NCI-H2227 (cell line): ENCODE results near the gene C2CD4A.
A peak's percentile ranks its signal among the peaks of the same experiment; 100 is the strongest.
"Not testable (repeated sequence)": the region's sequence is repeated elsewhere in the genome, so short reads cannot be mapped to it uniquely, and the experiment has no call there.

Experiments
- DNase-seq: peaks from one replicate; lab custom pipeline; 2025; ENCODE audit not compliant: unreplicated experiment; lab: John Stamatoyannopoulos, UW

C2CD4A gene

GRCh38 chr15:62066663-62067447, at the start of gene C2CD4A:
TSS of gene C2CD4A (plus strand) at chr15:62066977. CDS start at chr15:62067614, 637 bp downstream.
- peak; percentile 78 for DNase-seq

GRCh38 chr15:62020576-62021160, 46.1 kb upstream of the C2CD4A start:
- DNase-seq = no peak

- DNase-seq = no peak
Measured at GRCh38 chr15:62021991-62022600, 44.7 kb upstream of the C2CD4A start.

GRCh38 chr15:62026487-62027262, 40.1 kb upstream of the C2CD4A start:
- no peak for DNase-seq

- DNase-seq = no peak
Measured at GRCh38 chr15:62027263-62027565, 39.6 kb upstream of the C2CD4A start.

GRCh38 chr15:62027916-62028315, 38.9 kb upstream of the C2CD4A start:
- DNase-seq = no peak

- DNase-seq = no peak
Measured at GRCh38 chr15:62035256-62035924, 31.4 kb upstream of the C2CD4A start.

- no peak for DNase-seq
Measured at GRCh38 chr15:62046078-62046743, 20.6 kb upstream of the C2CD4A start.

GRCh38 chr15:62047282-62047827, 19.4 kb upstream of the C2CD4A start:
- no peak for DNase-seq

- DNase-seq = not testable (repeated sequence)
Measured at GRCh38 chr15:62048254-62048653, 18.5 kb upstream of the C2CD4A start.

GRCh38 chr15:62050115-62050514, 16.7 kb upstream of the C2CD4A start:
- DNase-seq = no peak

GRCh38 chr15:62051166-62051565, 15.6 kb upstream of the C2CD4A start:
- no peak for DNase-seq

GRCh38 chr15:62052713-62053112, 14.1 kb upstream of the C2CD4A start:
- no peak for DNase-seq

- DNase-seq = no peak
Measured at GRCh38 chr15:62053439-62054085, 13.2 kb upstream of the C2CD4A start.

- no peak for DNase-seq
Measured at GRCh38 chr15:62054979-62055378, 11.8 kb upstream of the C2CD4A start.

- DNase-seq = no peak
Measured at GRCh38 chr15:62057341-62057980, 9.3 kb upstream of the C2CD4A start.

- no peak for DNase-seq
Measured at GRCh38 chr15:62058327-62059028, 8.3 kb upstream of the C2CD4A start.

- peak; percentile 1 for DNase-seq
Measured at GRCh38 chr15:62059108-62059815, 7.5 kb upstream of the C2CD4A start.
